ENCODE results near the gene MAF.

DNA sequence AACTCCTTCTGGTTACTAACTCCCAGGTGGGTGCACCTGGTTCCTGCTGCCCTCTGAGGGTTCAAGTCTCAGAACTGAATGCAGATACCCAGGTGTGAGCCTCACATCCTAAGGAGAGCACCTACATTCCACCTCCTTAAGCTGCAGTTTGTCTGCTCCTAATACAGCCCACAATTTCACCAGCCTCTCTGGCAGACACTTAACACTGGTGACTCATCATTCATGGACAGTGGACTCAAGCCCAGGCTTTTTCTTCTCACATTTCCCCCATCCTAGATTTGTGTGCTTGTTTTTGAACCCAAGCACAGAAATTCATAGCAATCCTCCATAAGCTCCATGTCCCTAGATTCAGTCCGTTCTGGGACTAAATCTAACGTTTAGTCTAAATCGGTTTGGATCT is 7.0 kb upstream of the MAF start:
- TF ChIP-seq, protein P1, sequence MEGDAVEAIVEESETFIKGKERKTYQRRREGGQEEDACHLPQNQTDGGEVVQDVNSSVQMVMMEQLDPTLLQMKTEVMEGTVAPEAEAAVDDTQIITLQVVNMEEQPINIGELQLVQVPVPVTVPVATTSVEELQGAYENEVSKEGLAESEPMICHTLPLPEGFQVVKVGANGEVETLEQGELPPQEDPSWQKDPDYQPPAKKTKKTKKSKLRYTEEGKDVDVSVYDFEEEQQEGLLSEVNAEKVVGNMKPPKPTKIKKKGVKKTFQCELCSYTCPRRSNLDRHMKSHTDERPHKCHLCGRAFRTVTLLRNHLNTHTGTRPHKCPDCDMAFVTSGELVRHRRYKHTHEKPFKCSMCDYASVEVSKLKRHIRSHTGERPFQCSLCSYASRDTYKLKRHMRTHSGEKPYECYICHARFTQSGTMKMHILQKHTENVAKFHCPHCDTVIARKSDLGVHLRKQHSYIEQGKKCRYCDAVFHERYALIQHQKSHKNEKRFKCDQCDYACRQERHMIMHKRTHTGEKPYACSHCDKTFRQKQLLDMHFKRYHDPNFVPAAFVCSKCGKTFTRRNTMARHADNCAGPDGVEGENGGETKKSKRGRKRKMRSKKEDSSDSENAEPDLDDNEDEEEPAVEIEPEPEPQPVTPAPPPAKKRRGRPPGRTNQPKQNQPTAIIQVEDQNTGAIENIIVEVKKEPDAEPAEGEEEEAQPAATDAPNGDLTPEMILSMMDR (IDR thresholded peaks at IDR 0.05): no peak
- no peak for TF ChIP-seq POLR2A (IDR thresholded peaks at IDR 0.05)

All from tibial nerve (tissue), 3 donors.